ENCODE data around the gene ESYT3.

The ESYT3 gene

GRCh38 chr3:138399766-138400165 is 34.6 kb upstream of the ESYT3 start:
- DNase-seq (ENCODE audit: low spot score): no peak
- ChIA-PET POLR2A (ENCODE audit: low non-redundant PET) (no interaction called here), CTCF (interaction anchor here (1.0 kb wide), 1 partner anchor 523 kb away, joined by 5 read pairs; no protein-coding TSS in a partner anchor)
- no peak overlapping the region for H3K27ac ChIP-seq
- no peak for TF ChIP-seq CTCF (conservative IDR thresholded peaks at IDR 0.05; ENCODE audit: low read depth)

- CTCF ChIA-PET: interaction anchor here (0.6 to 1.0 kb wide), 3 partner anchors 95 to 523 kb away, joined by 3 to 5 read pairs (median 3); no protein-coding TSS in a partner anchor
- TF ChIP-seq CTCF (conservative IDR thresholded peaks at IDR 0.05; ENCODE audit: low read depth): no peak
- POLR2A ChIA-PET (ENCODE audit: low non-redundant PET): no interaction called here
- H3K27ac ChIP-seq: no peak overlapping the region
- no peak for DNase-seq (ENCODE audit: low spot score)
Measured at GRCh38 chr3:138400651-138401070, 33.8 kb upstream of the ESYT3 start.

GRCh38 chr3:138401834-138402233 is 32.6 kb upstream of the ESYT3 start:
- no peak for TF ChIP-seq CTCF (conservative IDR thresholded peaks at IDR 0.05; ENCODE audit: low read depth)
- DNase-seq (ENCODE audit: low spot score): no peak
- CTCF ChIA-PET: interaction anchor here (0.8 to 1.0 kb wide), 2 partner anchors 16 to 94 kb away, joined by 3 read pairs; no protein-coding TSS in a partner anchor
- H3K27ac ChIP-seq: no peak overlapping the region
- POLR2A ChIA-PET (ENCODE audit: low non-redundant PET): no interaction called here

GRCh38 chr3:138404121-138404520 is 30.3 kb upstream of the ESYT3 start:
- no peak for DNase-seq (ENCODE audit: low spot score)
- no peak overlapping the region for H3K27ac ChIP-seq
- POLR2A ChIA-PET (ENCODE audit: low non-redundant PET): no interaction called here
- CTCF ChIA-PET: no interaction called here
- TF ChIP-seq CTCF (conservative IDR thresholded peaks at IDR 0.05; ENCODE audit: low read depth): no peak

GRCh38 chr3:138405001-138405400 is 29.4 kb upstream of the ESYT3 start:
- TF ChIP-seq CTCF (conservative IDR thresholded peaks at IDR 0.05; ENCODE audit: low read depth): no peak
- CTCF ChIA-PET: no interaction called here
- no peak for DNase-seq (ENCODE audit: low spot score)
- POLR2A ChIA-PET (ENCODE audit: low non-redundant PET): interaction anchor here (0.5 kb wide), 1 partner anchor 203 kb away, joined by 3 read pairs; no protein-coding TSS in a partner anchor
- no peak overlapping the region for H3K27ac ChIP-seq

- H3K27ac ChIP-seq: no peak overlapping the region
- CTCF ChIA-PET: interaction anchor here (0.6 kb wide), 1 partner anchor 10 kb away, joined by 3 read pairs; no protein-coding TSS in a partner anchor
- no peak for TF ChIP-seq CTCF (conservative IDR thresholded peaks at IDR 0.05; ENCODE audit: low read depth)
- POLR2A ChIA-PET (ENCODE audit: low non-redundant PET): no interaction called here
- DNase-seq (ENCODE audit: low spot score): no peak
Measured at GRCh38 chr3:138405486-138405885, 28.9 kb upstream of the ESYT3 start.
